RWPE2 (cell line): ENCODE data around the gene CD2AP.

Experiments used
- ATAC-seq: fragments of 200-7000 bp; cut with Tn5 transposase; 3 replicates; pipeline ENCODE4 v1.9.1; 2021; ENCODE audit warnings: low read depth
- DNase-seq: peaks from one replicate; pipeline ENCODE4 v3.0.0-alpha.2; 2020; ENCODE audit warnings: low spot score
- H3K27ac ChIP-seq: fragments of 450-650 bp; 2 replicates; pipeline ENCODE4 v1.5.1; 2017; ENCODE audit warnings: mild to moderate bottlenecking; ENCODE audit not compliant: poor library complexity, severe bottlenecking
- H3K27me3 ChIP-seq: fragments of 250-450 bp; sonication (Bioruptor Pico); 2 replicates; pipeline ENCODE4 v1.5.1; 2021; ENCODE audit warnings: mild to moderate bottlenecking, moderate library complexity; ENCODE audit not compliant: insufficient read depth, poor library complexity, severe bottlenecking
- H3K36me3 ChIP-seq: fragments of 250-450 bp; sonication (Bioruptor Pico); 2 replicates; pipeline ENCODE4 v1.5.1; 2020; ENCODE audit warnings: low read depth, mild to moderate bottlenecking, moderate library complexity
- H3K4me1 ChIP-seq: fragments of 250-450 bp; sonication (Bioruptor Pico); 2 replicates; pipeline ENCODE4 v1.5.1; 2021; ENCODE audit warnings: mild to moderate bottlenecking, moderate library complexity; ENCODE audit not compliant: insufficient read depth, poor library complexity, severe bottlenecking
- H3K4me3 ChIP-seq: fragments of 250-450 bp; sonication (Bioruptor Pico); 2 replicates; pipeline ENCODE4 v1.5.1; 2021; ENCODE audit warnings: mild to moderate bottlenecking, moderate library complexity; ENCODE audit not compliant: severe bottlenecking
- H3K9me3 ChIP-seq: fragments of 250-450 bp; sonication (Bioruptor Pico); 2 replicates; pipeline ENCODE4 v1.5.1; 2021; ENCODE audit warnings: mild to moderate bottlenecking, moderate library complexity; ENCODE audit not compliant: severe bottlenecking
- TF ChIP-seq, protein P1 (sequence below): fragments of 450-650 bp; IDR thresholded peaks from one replicate; pipeline ENCODE4 v1.5.1; 2017; ENCODE audit warnings: mild to moderate bottlenecking, moderate library complexity; ENCODE audit not compliant: poor library complexity, severe bottlenecking

Gene CD2AP

DNA sequence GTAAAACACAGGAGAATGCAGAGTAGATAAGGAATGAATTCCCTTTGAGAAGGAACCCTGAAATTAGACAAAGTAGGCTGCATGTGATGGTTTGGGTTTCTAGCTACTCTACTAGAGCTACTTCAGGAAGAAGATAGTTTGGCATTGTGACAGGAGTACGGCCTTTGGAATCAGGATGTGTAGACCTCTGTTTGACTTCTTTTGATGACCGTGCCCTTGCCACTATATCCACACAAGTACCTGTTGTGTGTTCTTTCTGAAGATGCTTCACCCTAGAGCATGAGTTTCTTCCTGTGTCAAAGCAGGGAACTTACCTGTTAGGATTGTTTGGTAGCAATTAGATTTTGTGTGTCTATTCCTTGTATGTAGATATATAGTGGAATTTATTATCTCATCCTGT is 41.7 kb downstream of the CD2AP start:
- DNase-seq = no peak
- TF ChIP-seq, protein P1, sequence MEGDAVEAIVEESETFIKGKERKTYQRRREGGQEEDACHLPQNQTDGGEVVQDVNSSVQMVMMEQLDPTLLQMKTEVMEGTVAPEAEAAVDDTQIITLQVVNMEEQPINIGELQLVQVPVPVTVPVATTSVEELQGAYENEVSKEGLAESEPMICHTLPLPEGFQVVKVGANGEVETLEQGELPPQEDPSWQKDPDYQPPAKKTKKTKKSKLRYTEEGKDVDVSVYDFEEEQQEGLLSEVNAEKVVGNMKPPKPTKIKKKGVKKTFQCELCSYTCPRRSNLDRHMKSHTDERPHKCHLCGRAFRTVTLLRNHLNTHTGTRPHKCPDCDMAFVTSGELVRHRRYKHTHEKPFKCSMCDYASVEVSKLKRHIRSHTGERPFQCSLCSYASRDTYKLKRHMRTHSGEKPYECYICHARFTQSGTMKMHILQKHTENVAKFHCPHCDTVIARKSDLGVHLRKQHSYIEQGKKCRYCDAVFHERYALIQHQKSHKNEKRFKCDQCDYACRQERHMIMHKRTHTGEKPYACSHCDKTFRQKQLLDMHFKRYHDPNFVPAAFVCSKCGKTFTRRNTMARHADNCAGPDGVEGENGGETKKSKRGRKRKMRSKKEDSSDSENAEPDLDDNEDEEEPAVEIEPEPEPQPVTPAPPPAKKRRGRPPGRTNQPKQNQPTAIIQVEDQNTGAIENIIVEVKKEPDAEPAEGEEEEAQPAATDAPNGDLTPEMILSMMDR = no peak
- H3K4me1 ChIP-seq = no peaks in the 10 kb centered on the region
- H3K9me3 ChIP-seq = no peaks in the 10 kb centered on the region
- no peak for ATAC-seq
- H3K27ac ChIP-seq = no peak overlapping the region
- no peak overlapping the region for H3K4me3 ChIP-seq
- no peaks in the 10 kb centered on the region for H3K27me3 ChIP-seq
- peaks cover 3% of the 10 kb centered on the region; the same call in 1 of the 2 replicates for H3K36me3 ChIP-seq

DNA sequence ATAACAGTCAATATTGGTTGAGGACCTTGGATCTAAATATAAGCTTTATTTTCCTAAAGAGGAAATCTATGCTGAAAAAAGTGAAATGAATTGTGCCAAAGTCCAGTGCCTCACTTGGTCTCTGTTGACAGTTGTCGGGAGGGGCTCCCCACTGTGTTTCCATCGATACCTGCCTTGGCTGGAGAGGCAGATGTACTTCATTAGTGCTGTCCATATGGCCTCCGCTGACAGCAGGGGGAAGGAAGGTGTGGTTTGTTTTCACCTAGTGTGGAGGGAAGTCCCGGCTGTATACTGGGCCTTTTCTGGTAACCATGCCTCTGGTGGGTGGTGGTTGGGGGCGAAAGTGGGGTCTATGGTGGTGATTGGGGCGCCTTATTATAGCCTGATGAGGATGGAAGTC is 42.7 kb downstream of the CD2AP start:
- no peaks in the 10 kb centered on the region for H3K4me1 ChIP-seq
- H3K4me3 ChIP-seq = no peak overlapping the region
- peaks cover 3% of the 10 kb centered on the region; the same call in 1 of the 2 replicates for H3K36me3 ChIP-seq
- H3K9me3 ChIP-seq = peaks cover under 1% of the 10 kb centered on the region
- ATAC-seq (no peak), DNase-seq (no peak)
- TF ChIP-seq, protein P1 = no peak
- H3K27me3 ChIP-seq = no peaks in the 10 kb centered on the region
- no peak overlapping the region for H3K27ac ChIP-seq

DNA sequence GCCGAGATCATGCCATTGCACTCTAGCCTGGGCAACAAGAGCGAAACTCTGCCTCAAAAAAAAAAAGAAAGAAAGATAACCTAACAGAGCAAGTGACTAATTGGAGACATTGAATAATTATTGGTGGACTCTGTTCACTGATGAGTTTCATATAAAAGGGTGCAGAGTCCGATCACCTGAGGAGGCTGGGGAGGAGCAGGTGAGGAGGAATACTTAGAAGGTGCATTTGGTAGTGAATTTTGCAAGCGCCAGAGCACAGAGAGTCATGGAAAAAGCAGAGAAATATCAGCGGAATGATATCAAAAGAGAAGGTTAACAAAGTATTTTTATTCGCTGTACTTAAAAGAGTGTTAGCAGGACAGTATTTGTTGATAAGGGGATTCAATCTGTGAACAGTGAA is 44.4 kb downstream of the CD2AP start:
- TF ChIP-seq, protein P1 = no peak
- DNase-seq (no peak), ATAC-seq (no peak)
- Histone ChIP-seq H3K27me3 (no peaks in the 10 kb centered on the region), H3K4me3 (no peak overlapping the region), H3K36me3 (peaks cover 10% of the 10 kb centered on the region), H3K9me3 (peaks cover 2% of the 10 kb centered on the region), H3K4me1 (no peaks in the 10 kb centered on the region), H3K27ac (no peak overlapping the region)

DNA sequence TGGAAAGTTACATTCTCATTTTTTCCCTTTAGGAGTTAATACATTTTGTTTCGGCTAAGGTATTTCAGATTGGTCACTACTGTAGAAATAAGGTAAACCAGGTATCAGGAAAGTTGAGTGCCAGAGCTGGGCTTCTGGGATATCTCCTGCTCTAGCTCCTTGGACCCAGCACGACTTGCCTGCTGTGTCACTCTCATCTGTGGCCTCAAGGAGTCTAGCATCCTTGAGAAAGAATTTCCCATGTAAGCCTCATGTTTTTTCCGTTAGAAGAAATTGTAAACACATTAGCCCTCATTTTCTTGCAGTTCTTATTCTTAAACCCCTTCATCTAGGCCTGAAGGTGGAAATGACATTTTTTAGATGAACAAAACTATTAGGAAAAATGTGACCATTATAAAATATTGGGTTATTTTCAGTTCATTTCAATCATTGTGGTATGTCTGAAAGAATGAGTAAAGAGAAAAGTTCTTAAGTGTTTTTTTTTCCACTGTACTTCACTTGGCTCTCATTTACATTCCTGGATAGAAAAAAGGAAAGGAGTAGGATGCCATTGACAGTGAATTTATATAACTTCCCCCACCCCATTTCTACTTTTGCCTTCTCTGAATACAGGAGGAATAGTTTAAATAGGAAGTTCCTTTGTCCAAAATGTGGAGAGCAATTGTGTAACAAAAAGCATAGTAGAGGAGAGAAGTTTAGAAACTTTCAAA is 46.7 kb downstream of the CD2AP start:
- Histone ChIP-seq H3K27ac (no peak overlapping the region), H3K27me3 (no peaks in the 10 kb centered on the region), H3K4me1 (no peaks in the 10 kb centered on the region), H3K9me3 (peaks cover 2% of the 10 kb centered on the region), H3K4me3 (no peak overlapping the region), H3K36me3 (peaks cover 21% of the 10 kb centered on the region)
- DNase-seq (no peak), ATAC-seq (no peak)
- TF ChIP-seq, protein P1 = no peak

DNA sequence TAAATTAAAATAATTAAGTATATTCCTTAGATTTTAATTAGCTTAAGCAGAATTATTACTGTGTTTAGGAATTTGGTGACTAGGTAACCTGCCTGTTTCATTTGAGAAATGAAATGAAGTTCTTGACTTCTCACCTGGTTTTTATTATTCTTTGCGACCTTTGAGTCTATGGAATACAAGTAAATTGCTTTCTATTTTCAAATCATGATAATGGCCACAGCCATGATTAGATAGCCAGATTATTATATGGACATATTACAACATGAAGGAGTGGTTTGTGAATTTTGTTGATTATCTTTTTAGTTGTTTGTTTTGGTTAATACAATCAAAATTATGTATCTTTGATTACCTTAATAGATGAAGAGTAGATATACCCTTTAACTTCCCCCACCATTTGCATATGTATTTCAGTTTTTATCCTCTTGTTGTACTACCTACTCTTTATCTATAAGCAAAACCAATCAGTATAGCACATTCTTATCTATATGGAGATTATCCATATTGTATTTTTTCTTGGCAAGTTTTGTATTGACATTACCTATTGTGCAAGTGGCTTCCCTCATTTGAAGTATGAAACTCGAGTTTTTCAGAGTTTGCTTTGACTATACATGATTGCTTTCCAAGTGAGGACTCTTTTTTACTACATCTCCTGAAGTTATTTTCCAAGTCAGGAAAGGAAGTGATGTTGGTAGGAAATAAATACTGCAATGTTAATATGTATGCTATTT is 47.9 kb downstream of the CD2AP start:
- ATAC-seq = no peak
- no peak overlapping the region for H3K27ac ChIP-seq
- no peaks in the 10 kb centered on the region for H3K4me1 ChIP-seq
- no peak overlapping the region for H3K4me3 ChIP-seq
- no peak for DNase-seq
- H3K27me3 ChIP-seq = no peaks in the 10 kb centered on the region
- H3K36me3 ChIP-seq = peaks cover 21% of the 10 kb centered on the region
- TF ChIP-seq, protein P1 = no peak
- H3K9me3 ChIP-seq = peaks cover 2% of the 10 kb centered on the region
